ENCODE data around the gene BHMT. TPM values are rescaled to one million over a fixed set of nuclear protein-coding genes. Genes with fewer than 3 reads are reported as not detected.

BHMT gene, protein sequence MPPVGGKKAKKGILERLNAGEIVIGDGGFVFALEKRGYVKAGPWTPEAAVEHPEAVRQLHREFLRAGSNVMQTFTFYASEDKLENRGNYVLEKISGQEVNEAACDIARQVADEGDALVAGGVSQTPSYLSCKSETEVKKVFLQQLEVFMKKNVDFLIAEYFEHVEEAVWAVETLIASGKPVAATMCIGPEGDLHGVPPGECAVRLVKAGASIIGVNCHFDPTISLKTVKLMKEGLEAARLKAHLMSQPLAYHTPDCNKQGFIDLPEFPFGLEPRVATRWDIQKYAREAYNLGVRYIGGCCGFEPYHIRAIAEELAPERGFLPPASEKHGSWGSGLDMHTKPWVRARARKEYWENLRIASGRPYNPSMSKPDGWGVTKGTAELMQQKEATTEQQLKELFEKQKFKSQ
- total RNA-seq (not detected), total RNA-seq (0 to 0.09 (median 0) reads per million in 172 experiments)
- not detected for polyA plus RNA-seq (2013, experiment 1 of 2)
- 0.05 TPM for polyA plus RNA-seq (2013, experiment 2 of 2)

DNA sequence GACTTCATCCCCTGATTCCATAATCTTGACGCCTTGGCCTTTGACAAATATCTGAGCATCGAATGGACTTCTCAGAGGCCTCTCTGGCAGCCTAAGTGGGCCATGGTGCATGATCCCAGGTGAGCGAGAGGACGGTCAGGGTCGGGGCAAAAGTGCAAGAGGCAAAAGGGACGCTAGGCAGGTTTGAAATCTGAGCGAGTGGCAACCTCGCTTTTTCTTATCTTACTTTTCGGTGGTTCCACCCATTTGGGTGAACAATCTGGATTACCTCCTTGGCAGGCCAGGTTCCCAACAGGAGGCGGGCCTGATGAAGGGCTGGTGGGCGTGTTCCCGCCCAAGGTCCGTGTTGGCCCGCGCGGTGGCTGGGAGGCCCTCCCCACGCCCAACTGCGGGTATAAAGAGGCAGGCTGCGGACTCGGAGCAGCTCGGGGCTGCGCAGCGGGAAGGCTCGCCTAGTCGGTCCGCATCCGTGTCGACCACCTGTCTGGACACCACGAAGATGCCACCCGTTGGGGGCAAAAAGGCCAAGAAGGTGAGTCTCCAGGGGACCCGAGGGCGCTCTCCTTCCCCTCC, at the start of gene BHMT:
BHMT (plus strand) TSS at position 423 of the 573 bp plus-strand sequence; CDS start at position 500, 77 bp downstream.
- DNase-seq: no peak
- intact Hi-C loops (cut with DNase I, micrococcal nuclease): no loop called here
- Histone ChIP-seq H3K4me3 (ENCODE audit: low read length) (no peak within 1 kb of the TSS), H3K27me3 (ENCODE audit: control insufficient read depth in 1 of 2, insufficient read depth in 2 of 2, low read length in 2 of 2) (peaks cover 26 to 52% of the 10 kb centered on the region in 2 experiments), H3K27ac (ENCODE audit: low read depth in 1 of 2, low read length in 2 of 2) (no peak within 1 kb of the TSS), H3K4me1 (ENCODE audit: insufficient read depth, low read length) (no peaks in the 10 kb centered on the region), H3K36me3 (ENCODE audit: insufficient read depth, low read length) (no peaks in the 10 kb centered on the region), H3K9me3 (ENCODE audit: control insufficient read depth in 1 of 2, insufficient read depth in 1 of 2, low read length in 2 of 2) (peaks cover 0 to 11% of the 10 kb centered on the region in 2 experiments)
- TF ChIP-seq, protein P1, sequence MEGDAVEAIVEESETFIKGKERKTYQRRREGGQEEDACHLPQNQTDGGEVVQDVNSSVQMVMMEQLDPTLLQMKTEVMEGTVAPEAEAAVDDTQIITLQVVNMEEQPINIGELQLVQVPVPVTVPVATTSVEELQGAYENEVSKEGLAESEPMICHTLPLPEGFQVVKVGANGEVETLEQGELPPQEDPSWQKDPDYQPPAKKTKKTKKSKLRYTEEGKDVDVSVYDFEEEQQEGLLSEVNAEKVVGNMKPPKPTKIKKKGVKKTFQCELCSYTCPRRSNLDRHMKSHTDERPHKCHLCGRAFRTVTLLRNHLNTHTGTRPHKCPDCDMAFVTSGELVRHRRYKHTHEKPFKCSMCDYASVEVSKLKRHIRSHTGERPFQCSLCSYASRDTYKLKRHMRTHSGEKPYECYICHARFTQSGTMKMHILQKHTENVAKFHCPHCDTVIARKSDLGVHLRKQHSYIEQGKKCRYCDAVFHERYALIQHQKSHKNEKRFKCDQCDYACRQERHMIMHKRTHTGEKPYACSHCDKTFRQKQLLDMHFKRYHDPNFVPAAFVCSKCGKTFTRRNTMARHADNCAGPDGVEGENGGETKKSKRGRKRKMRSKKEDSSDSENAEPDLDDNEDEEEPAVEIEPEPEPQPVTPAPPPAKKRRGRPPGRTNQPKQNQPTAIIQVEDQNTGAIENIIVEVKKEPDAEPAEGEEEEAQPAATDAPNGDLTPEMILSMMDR (IDR thresholded peaks at IDR 0.05): no peak
- ATAC-seq (ENCODE audit: poor library complexity): no peak
- ChIA-PET CTCF (no interaction called here), POLR2A (no interaction called here)
- no peaks in the 10 kb centered on the region for H3K9me3 Mint-ChIP-seq
- no peak within 1 kb of the TSS for H3K4me3 Mint-ChIP-seq
- H3K4me1 Mint-ChIP-seq (ENCODE audit: low read depth): no peaks in the 10 kb centered on the region
- H3K36me3 Mint-ChIP-seq (ENCODE audit: low read depth): no peaks in the 10 kb centered on the region
- H3K27ac Mint-ChIP-seq: no peak within 1 kb of the TSS
- H3K27me3 Mint-ChIP-seq: peaks cover 79% of the 10 kb centered on the region

DNA sequence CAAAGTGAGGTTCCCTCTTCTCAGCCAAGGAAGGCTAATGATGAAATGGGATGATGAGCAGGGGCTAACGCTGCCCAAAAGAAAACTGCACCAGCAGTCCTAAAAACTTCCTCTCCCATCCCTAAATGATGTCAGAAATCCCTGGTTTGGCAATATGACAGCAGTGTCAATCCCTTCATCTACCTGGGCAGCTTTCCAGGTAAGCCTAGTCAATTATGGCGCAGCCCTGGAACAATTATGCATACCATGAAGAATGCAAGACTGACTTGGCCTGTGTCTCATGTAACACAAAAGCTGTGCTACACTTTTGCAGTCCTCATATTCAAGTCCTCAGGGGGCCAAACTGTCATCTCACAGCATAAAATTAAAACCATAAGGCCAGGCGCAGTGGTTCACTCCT, 49.2 kb upstream of the BHMT start:
- no peak overlapping the region for H3K4me3 ChIP-seq (ENCODE audit: low read length)
- Mint-ChIP-seq H3K4me1 (ENCODE audit: low read depth) (no peaks in the 10 kb centered on the region), H3K4me3 (no peak overlapping the region), H3K27me3 (peaks cover 18% of the 10 kb centered on the region), H3K27ac (no peak overlapping the region), H3K9me3 (no peaks in the 10 kb centered on the region), H3K36me3 (ENCODE audit: low read depth) (no peaks in the 10 kb centered on the region)
- no peak for ATAC-seq (ENCODE audit: poor library complexity)
- no peaks in the 10 kb centered on the region for H3K9me3 ChIP-seq (ENCODE audit: control insufficient read depth in 1 of 2, insufficient read depth in 1 of 2, low read length in 2 of 2)
- POLR2A ChIA-PET: no interaction called here
- TF ChIP-seq, protein P1 (IDR thresholded peaks at IDR 0.05): no peak
- DNase-seq: no peak
- no peaks in the 10 kb centered on the region for H3K36me3 ChIP-seq (ENCODE audit: insufficient read depth, low read length)
- H3K27ac ChIP-seq (ENCODE audit: low read depth in 1 of 2, low read length in 2 of 2): no peak overlapping the region
- no peaks in the 10 kb centered on the region for H3K4me1 ChIP-seq (ENCODE audit: insufficient read depth, low read length)
- CTCF ChIA-PET: no interaction called here
- H3K27me3 ChIP-seq (ENCODE audit: control insufficient read depth in 1 of 2, insufficient read depth in 2 of 2, low read length in 2 of 2): peaks cover 6 to 7% of the 10 kb centered on the region in 2 experiments
- intact Hi-C loops (cut with DNase I, micrococcal nuclease): no loop called here

DNA sequence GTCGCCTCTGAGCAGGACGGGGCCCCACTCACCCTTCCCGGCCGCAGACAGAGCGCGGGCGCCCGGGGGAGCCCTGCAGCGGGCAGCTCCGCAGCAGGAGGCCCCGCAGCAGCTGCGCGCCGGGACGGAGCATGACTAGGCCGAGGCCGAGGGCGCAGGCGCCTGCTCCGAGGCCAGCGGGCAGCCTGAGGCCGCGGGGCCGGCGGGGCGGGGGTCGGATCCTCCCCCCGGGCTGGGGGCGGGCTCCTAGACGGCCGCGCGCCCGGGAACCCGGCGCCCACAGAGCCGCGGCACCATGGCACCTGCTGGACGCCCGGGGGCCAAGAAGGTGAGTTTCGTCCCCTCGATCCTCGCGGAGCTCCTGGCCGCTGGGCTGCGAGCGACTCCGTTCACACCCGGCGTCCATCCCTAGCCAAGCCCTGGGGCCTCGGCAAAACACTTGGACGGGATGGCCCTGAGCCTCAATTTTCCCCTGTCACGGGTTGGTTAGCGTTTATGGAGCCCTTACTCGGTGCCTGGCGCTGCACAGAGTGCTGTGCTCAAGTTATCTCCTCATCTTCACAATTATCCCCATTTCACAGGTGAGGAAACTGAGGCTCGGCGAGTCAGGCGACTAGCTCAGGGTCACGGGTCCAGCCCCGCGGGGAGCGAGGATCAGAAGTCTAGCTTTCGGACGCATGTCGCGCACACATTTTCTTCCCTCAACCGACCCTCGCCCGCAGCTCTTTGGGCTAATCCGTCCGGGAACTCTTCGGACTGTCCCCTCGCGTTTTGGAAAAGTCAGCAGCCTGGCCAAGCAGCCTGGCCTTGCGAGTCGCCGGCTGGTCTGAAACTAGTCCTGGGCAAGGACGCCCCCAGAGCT, 41.9 kb upstream of the BHMT start, which contains the start of the genes BHMT2 and DMGDH:
BHMT2 (plus strand) TSS at position 280 of the 862 bp plus-strand sequence; CDS start at position 296, 16 bp downstream.
DMGDH (minus strand) TSS at position 187 of the 862 bp plus-strand sequence; CDS start at position 133, 54 bp downstream.
- no peaks in the 10 kb centered on the region for H3K4me1 Mint-ChIP-seq (ENCODE audit: low read depth)
- POLR2A ChIA-PET: no interaction called here
- H3K36me3 Mint-ChIP-seq (ENCODE audit: low read depth): no peaks in the 10 kb centered on the region
- TF ChIP-seq, protein P1 (IDR thresholded peaks at IDR 0.05): no peak
- intact Hi-C loops (cut with DNase I, micrococcal nuclease): loop anchor here in 1 of 2 experiments (5.0 kb wide), 1 partner anchor 332 kb away; no protein-coding TSS in a partner anchor
- CTCF ChIA-PET: no interaction called here
- Histone ChIP-seq H3K4me1 (ENCODE audit: insufficient read depth, low read length) (no peaks in the 10 kb centered on the region), H3K9me3 (ENCODE audit: control insufficient read depth in 1 of 2, insufficient read depth in 1 of 2, low read length in 2 of 2) (peaks cover 0 to 8% of the 10 kb centered on the region in 2 experiments), H3K36me3 (ENCODE audit: insufficient read depth, low read length) (no peaks in the 10 kb centered on the region), H3K4me3 (ENCODE audit: low read length) (no peak within 1 kb of the TSS), H3K27me3 (ENCODE audit: control insufficient read depth in 1 of 2, insufficient read depth in 2 of 2, low read length in 2 of 2) (peaks cover 15 to 29% of the 10 kb centered on the region in 2 experiments), H3K27ac (ENCODE audit: low read depth in 1 of 2, low read length in 2 of 2) (no peak within 1 kb of the TSS)
- no peaks in the 10 kb centered on the region for H3K9me3 Mint-ChIP-seq
- H3K27me3 Mint-ChIP-seq: peaks cover 64% of the 10 kb centered on the region
- DNase-seq (no peak), ATAC-seq (ENCODE audit: poor library complexity) (no peak)
- H3K4me3 Mint-ChIP-seq: no peak within 1 kb of the TSS
- H3K27ac Mint-ChIP-seq: no peak within 1 kb of the TSS
